Retinal pigment epithelial cell (primary cell): ENCODE data around the gene ASB7.

Source experiments
- DNase-seq: peaks from one replicate; pipeline ENCODE4 v3.0.0-alpha.2; 2010; ENCODE audit warnings: low read depth
- H3K4me3 ChIP-seq: 2 replicates; pipeline ENCODE4 v1.5.1; 2011; ENCODE audit warnings: mild to moderate bottlenecking, low read length, control low read depth, moderate library complexity
- TF ChIP-seq, protein P1 (sequence below): conservative IDR thresholded peaks from 2 replicates; pipeline ENCODE4 v1.5.1; 2011; ENCODE audit warnings: low read depth, low read length, control low read depth, inconsistent platforms

Gene ASB7

GRCh38 chr15:100613208-100613607 lies 10.8 kb downstream of the ASB7 start:
- TF ChIP-seq, protein P1, sequence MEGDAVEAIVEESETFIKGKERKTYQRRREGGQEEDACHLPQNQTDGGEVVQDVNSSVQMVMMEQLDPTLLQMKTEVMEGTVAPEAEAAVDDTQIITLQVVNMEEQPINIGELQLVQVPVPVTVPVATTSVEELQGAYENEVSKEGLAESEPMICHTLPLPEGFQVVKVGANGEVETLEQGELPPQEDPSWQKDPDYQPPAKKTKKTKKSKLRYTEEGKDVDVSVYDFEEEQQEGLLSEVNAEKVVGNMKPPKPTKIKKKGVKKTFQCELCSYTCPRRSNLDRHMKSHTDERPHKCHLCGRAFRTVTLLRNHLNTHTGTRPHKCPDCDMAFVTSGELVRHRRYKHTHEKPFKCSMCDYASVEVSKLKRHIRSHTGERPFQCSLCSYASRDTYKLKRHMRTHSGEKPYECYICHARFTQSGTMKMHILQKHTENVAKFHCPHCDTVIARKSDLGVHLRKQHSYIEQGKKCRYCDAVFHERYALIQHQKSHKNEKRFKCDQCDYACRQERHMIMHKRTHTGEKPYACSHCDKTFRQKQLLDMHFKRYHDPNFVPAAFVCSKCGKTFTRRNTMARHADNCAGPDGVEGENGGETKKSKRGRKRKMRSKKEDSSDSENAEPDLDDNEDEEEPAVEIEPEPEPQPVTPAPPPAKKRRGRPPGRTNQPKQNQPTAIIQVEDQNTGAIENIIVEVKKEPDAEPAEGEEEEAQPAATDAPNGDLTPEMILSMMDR = no peak
- no peak for DNase-seq
- no peak overlapping the region for H3K4me3 ChIP-seq

DNA sequence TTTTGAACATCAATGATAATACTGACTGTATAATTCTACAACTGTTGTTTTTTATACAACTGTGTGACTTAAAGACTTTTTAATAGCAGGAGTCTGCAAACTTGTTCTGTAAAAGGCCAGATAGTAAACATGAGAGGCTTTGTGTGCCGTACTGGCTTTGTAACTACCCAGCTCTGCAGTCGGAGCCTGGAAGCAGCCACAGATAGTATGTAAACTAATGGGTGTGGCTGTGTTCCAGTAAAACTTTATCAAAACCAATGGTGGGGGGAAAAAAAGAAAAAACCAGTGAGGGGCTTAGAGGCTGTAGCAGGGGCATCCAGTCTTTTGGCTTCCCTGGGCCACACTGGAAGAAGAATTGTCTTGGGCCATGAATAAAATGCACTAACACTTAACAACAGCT lies 11.9 kb downstream of the ASB7 start:
- TF ChIP-seq, protein P1 = no peak
- DNase-seq = no peak
- H3K4me3 ChIP-seq = no peak overlapping the region

GRCh38 chr15:100614918-100615317 lies 12.5 kb downstream of the ASB7 start:
- TF ChIP-seq, protein P1 = no peak
- no peak overlapping the region for H3K4me3 ChIP-seq
- DNase-seq = no peak

GRCh38 chr15:100615801-100616200 lies 13.4 kb downstream of the ASB7 start:
- no peak for DNase-seq
- TF ChIP-seq, protein P1 = no peak
- no peak overlapping the region for H3K4me3 ChIP-seq

DNA sequence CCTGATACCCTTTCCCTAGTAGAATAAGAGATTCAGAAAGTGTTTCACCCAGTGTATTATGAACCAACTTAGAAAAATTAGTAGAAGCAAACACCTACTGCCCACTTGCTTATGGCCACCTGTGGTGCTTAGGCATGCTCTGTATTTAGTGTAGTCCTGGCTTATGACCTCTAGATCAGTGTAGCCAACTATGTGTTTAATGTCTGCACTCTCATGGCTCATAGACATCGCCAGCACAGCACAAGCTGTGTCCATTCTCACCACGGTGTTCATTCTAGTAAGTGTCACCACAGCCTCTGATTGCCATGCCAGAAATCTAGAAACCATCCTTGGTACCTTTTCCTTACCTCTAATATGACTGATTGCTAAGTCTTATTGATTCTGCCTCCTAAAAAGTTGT lies 14.3 kb downstream of the ASB7 start:
- no peak overlapping the region for H3K4me3 ChIP-seq
- TF ChIP-seq, protein P1 = no peak
- DNase-seq = no peak

DNA sequence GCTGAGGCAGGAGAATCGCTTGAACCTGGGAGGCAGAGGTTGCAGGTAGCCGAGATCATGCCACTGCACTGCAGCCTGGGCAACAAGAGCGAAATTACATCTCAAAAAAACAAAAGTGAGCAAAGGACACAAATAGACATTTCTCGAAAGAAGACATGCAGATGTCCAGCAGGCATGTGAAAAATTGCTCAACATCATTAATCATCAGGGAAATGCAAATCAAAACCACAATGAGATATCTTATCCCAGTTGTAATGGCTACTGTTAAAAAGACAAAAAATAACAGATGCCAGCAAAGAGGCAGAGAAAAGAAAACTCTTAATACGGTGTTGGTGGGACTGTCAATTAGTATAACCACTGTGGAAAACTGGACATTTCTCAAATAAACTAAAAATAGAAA lies 20.9 kb downstream of the ASB7 start:
- no peak for DNase-seq
- H3K4me3 ChIP-seq = no peak overlapping the region
- TF ChIP-seq, protein P1 = no peak

GRCh38 chr15:100627789-100628395 lies 25.5 kb downstream of the ASB7 start:
- DNase-seq = peak; percentile 43
- TF ChIP-seq, protein P1 = peak; percentile 80
- H3K4me3 ChIP-seq = no peak overlapping the region
